ENCODE measurements around the gene HDAC4.

GRCh38 chr2:239411117-239411516 lies 10.3 kb upstream of the HDAC4 start:
- TF ChIP-seq CTCF (tag by site-specific recombination; IDR thresholded peaks at IDR 0.05) (no peak), ZBTB11 (tag by site-specific recombination; conservative IDR thresholded peaks at IDR 0.05; ENCODE audit: low read depth) (no peak), SETDB1 (IDR thresholded peaks at IDR 0.05; ENCODE audit: insufficient read length, low read length) (no peak), ZNF639 (tag by site-specific recombination; IDR thresholded peaks at IDR 0.05) (no peak)
